A673 (cell line): ENCODE results near the gene CRLF3.
"Not testable (repeated sequence)": the region's sequence is repeated elsewhere in the genome, so short reads cannot be mapped to it uniquely, and the experiment has no call there.

ENCODE experiments used
- CTCF ChIP-seq: fragments of 300-800, 200-600 bp; sonication (generic); conservative IDR thresholded peaks from 2 replicates; pipeline ENCODE4 v1.5.1; 2017; ENCODE audit warnings: low read depth, mild to moderate bottlenecking, antibody characterized with exemption, low read length, moderate library complexity, mixed read lengths
- EZH2 ChIP-seq: fragments of 200-600 bp; sonication (generic); IDR thresholded peaks from 2 replicates; pipeline ENCODE4 v1.6.1; 2017; ENCODE audit warnings: borderline replicate concordance, low read depth, mild to moderate bottlenecking, mixed read lengths, antibody characterized with exemption, low read length; ENCODE audit not compliant: poor library complexity, severe bottlenecking

- not testable (repeated sequence) for TF ChIP-seq CTCF, EZH2
Measured at GRCh38 chr17:30735644-30736043, 88.8 kb downstream of the CRLF3 start.
